SJSA1 (cell line): Measurements from ENCODE around the gene ZRANB1. TPM values are rescaled to one million over a fixed set of nuclear protein-coding genes. Genes with fewer than 3 reads are reported as not detected.
"Not testable (repeated sequence)": the region's sequence is repeated elsewhere in the genome, so short reads cannot be mapped to it uniquely, and the experiment has no call there.

Experiments
- DNase-seq, 2 experiments: peaks; one replicate each; pipeline ENCODE4 v3.0.0-alpha.2; 2015 to 2020; ENCODE audit warnings: low spot score in 2 of 2, low read depth in 1 of 2
- H3K27ac ChIP-seq: fragments of 250-450 bp; sonication (Bioruptor Pico); 2 replicates; pipeline ENCODE4 v1.5.1; 2020; ENCODE audit warnings: mild to moderate bottlenecking, moderate library complexity
- H3K27me3 ChIP-seq: fragments of 250-450 bp; sonication (Bioruptor Pico); replicated peaks from 2 replicates; pipeline ENCODE4 v1.5.1; 2020; ENCODE audit warnings: mild to moderate bottlenecking, moderate library complexity
- H3K36me3 ChIP-seq: fragments of 250-450 bp; sonication (Bioruptor Pico); 2 replicates; pipeline ENCODE4 v1.5.1; 2020; ENCODE audit warnings: mild to moderate bottlenecking
- H3K4me1 ChIP-seq: fragments of 250-450 bp; sonication (Bioruptor Pico); replicated peaks from 2 replicates; pipeline ENCODE4 v1.6.1; 2021; ENCODE audit warnings: mild to moderate bottlenecking
- H3K4me3 ChIP-seq: fragments of 250-450 bp; sonication (Bioruptor Pico); 2 replicates; pipeline ENCODE4 v1.5.1; 2020; ENCODE audit warnings: mild to moderate bottlenecking
- H3K9me3 ChIP-seq: fragments of 250-450 bp; sonication (Bioruptor Pico); replicated peaks from 2 replicates; pipeline ENCODE4 v1.5.1; 2020; ENCODE audit warnings: mild to moderate bottlenecking
- total RNA-seq: library from RNA; depleted of rRNA; stranded (reverse); fragments of >200 nt; shearing (Covaris generic); gene quantifications from 2 replicates; pipeline ENCODE4 v1.2.3, GENCODE V29; 2014

ZRANB1 gene
- total RNA-seq, 1 experiment from 2014 or later = 27.1 TPM

DNA sequence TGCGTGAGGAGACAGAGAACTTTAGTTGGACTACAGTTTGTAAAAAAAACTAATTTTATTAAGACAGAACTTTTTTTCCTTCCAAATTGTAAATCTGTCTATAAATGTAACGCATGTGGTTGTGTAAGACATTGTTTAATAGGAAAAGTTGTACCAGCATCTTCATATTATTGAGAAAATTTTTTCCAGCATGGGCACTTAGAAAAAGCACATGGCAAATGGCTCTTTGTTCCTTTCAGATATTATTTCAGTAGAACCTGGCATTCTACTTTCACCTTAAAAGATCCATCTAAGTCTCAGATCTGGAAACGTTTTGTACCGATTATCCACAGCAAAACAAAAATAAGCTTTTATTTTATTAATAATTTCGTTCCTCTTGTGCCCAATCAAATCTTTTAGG is 43.2 kb downstream of the ZRANB1 start:
- Histone ChIP-seq H3K36me3 (peaks cover 71% of the 10 kb centered on the region), H3K27me3 (no peaks in the 10 kb centered on the region), H3K27ac (no peak overlapping the region), H3K9me3 (no peaks in the 10 kb centered on the region), H3K4me3 (no peak overlapping the region), H3K4me1 (peaks cover 7% of the 10 kb centered on the region; the same call in 1 of the 2 replicates)
- no peak for DNase-seq

DNA sequence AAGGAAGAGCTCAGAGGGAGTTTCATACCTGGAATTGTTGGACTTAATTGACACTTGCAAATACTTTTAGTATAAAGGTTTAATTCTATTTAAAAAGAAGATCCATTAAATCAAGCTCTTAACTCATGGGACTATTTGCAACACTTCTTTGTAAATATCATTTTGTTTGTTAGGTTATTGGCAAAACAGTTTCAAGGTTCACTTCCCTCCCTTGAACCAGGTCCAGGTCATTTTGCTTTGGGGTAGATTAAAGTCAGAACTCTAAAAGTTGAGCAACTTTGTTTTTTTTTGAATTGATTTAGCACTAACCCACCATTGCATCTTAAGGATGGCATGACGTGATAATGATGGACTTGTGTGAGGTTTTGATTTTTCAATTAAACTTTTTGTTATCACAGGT is 45.9 kb downstream of the ZRANB1 start:
- H3K27ac ChIP-seq = no peak overlapping the region
- no peaks in the 10 kb centered on the region for H3K9me3 ChIP-seq
- no peak for DNase-seq
- no peak overlapping the region for H3K4me3 ChIP-seq
- H3K27me3 ChIP-seq = no peaks in the 10 kb centered on the region
- H3K4me1 ChIP-seq = peaks cover 7% of the 10 kb centered on the region; the same call in 1 of the 2 replicates
- H3K36me3 ChIP-seq = peaks cover 85% of the 10 kb centered on the region

DNA sequence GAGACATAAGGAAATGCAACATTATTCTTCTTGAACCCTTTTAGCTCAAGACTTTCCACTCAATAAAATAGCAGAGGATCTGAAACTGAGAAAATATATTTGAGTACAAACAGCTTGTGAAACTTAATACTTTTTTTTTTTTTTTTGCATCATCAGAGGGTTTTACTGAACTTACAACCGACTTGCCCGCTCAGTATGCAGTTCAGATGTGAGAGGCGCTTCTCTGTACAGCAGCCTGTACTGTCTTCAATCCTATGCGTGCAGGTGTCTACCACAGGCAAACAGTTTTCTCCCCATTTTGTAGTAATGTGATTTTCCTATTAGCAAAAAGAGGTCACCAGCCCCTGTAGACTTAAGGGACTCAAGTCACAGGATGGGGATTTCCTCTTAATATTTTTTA is 46.8 kb downstream of the ZRANB1 start:
- not testable (repeated sequence) for H3K27ac ChIP-seq, H3K4me1 ChIP-seq, DNase-seq, H3K9me3 ChIP-seq, H3K4me3 ChIP-seq, H3K27me3 ChIP-seq
- peaks cover 85% of the 10 kb centered on the region for H3K36me3 ChIP-seq

DNA sequence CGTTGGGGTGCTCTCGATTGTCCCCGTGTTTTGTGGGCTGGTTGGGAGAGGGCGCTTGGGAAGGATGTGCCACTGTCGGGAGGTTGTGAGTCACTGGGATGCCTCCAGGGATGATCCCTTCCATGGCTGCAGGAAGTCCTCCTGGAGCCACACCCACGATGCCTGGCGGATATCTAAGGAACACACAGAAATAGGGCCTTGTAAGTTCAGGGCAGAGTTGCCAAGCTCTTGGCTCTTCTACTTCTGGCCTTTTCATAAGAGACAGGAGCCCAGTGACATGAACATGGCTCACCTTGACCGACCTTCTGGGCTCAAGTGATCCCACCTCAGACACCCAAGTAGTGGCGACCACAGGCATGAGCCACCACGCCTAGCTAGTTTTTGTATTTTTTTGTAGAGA is 47.6 kb downstream of the ZRANB1 start:
- Histone ChIP-seq H3K27me3 (no peaks in the 10 kb centered on the region), H3K36me3 (peaks cover 85% of the 10 kb centered on the region), H3K9me3 (no peaks in the 10 kb centered on the region), H3K4me1 (peaks cover 7% of the 10 kb centered on the region; the same call in 1 of the 2 replicates), H3K4me3 (no peak overlapping the region), H3K27ac (no peak overlapping the region)
- DNase-seq = no peak

DNA sequence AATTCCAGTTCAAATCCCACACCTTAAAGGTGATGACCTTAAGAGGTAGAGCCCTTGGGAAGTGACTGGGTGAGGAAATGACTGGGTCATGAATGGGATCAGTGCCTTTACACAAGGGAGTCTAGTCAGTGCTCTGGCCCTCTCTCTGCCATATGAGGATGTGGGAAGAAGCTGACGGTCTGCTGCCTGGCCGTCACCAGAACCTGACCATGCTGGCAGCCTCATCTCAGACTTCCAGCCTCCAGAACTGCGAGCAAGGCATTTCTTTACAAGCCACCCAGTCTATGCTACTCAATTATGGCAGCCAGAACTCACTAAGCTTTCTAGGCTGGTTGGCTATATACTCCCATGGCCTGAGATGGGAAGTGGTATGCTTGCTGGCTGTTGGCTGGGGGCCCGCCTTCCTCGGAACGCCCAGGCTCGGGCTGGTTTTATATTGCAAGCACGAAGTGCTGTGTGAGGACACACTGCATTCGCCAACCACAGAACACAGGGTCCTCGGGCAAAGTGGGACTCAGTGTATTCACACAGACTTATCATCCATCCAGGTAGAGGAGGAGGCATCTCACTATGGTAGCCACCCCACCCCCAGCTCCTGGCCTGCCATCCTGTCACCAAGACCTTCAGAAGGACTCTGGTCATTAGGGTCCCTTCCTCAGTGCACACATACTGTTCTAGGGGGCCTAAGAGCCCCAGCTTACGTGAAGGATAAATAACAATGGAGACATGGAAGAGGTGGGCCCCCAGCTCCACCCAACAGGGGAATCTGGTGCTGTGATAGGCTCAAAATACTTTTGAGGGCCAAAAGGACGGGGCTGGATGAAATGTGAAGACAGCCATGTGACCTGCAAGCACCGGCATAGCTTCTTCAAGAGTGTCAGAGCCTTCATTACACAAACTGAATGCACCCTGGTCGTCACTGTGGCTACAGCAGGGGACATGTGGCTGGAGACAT is 49.0 kb downstream of the ZRANB1 start:
- DNase-seq = no peak
- Histone ChIP-seq H3K27ac (no peak overlapping the region), H3K4me3 (no peak overlapping the region), H3K27me3 (no peaks in the 10 kb centered on the region), H3K4me1 (peaks cover 7% of the 10 kb centered on the region; the same call in 1 of the 2 replicates), H3K36me3 (peaks cover 82% of the 10 kb centered on the region), H3K9me3 (no peaks in the 10 kb centered on the region)

DNA sequence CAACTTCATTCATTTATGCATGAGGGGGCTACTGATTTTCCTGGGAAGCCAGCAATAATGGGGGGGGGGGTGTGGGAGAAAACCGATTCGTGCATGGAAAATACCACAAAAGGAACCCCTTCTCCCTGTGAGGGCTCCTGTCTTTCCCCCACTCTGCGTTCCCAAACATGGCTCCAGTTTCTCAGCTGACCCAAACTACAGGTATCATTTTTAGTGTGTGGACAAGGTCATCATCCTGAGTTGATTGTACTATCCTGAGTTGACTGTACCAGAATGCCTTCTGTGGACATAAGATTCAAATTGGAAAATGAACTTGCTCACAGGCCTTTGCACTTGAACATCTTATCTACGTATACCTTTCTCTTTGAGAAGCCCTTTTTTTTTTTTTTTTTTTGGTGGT is 49.9 kb downstream of the ZRANB1 start:
- Histone ChIP-seq H3K27me3 (no peaks in the 10 kb centered on the region), H3K27ac (no peak overlapping the region), H3K4me3 (no peak overlapping the region), H3K4me1 (peaks cover 7% of the 10 kb centered on the region; the same call in 1 of the 2 replicates), H3K9me3 (no peaks in the 10 kb centered on the region), H3K36me3 (peaks cover 82% of the 10 kb centered on the region)
- DNase-seq = no peak

DNA sequence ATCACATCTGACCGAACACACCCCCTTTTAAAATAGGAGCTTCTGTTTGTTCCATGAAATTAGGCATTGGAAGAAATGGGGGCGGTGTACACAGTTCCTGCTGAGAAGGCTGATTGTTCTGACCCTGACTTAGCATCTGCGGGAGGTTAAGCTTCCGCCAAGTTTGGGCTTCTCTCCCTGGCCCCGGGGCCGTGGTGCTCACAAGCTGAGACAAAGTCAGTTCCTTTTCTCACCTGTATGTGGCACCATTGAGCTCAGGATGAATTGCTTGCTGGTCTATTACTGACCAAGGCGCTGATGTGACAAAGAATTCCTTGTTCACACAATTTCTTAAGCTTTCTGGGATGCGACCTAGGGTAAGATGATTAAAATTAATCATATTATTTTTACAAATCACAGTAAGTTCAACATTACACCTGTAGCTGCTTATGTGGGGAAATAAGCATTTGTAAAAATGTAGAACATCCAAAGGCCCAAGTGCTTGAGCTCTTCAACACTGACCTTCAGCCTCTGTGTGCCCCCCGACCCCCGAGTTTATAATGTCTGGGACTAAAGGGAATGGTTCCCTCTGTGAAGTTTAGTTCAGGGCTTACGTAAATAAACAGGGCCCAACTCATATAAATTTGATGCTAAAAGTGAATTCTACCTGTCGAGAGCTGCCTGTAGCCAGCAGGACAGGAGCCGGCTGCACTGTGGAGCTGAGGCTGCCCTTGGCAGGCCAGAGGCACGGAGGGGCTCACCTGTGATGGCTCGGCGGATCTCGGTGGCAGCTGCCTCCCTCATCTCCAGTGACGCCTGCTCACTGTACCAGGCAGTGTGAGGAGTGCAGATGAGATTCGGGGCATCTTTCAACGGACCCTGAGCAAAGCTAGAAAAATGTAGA is 50.8 kb downstream of the ZRANB1 start:
- peaks cover 7% of the 10 kb centered on the region; the same call in 1 of the 2 replicates for H3K4me1 ChIP-seq
- no peak overlapping the region for H3K4me3 ChIP-seq
- H3K9me3 ChIP-seq = no peaks in the 10 kb centered on the region
- no peak overlapping the region for H3K27ac ChIP-seq
- DNase-seq = peak in 1 of 2 experiments; percentile 48
- H3K27me3 ChIP-seq = no peaks in the 10 kb centered on the region
- H3K36me3 ChIP-seq = peaks cover 84% of the 10 kb centered on the region

DNA sequence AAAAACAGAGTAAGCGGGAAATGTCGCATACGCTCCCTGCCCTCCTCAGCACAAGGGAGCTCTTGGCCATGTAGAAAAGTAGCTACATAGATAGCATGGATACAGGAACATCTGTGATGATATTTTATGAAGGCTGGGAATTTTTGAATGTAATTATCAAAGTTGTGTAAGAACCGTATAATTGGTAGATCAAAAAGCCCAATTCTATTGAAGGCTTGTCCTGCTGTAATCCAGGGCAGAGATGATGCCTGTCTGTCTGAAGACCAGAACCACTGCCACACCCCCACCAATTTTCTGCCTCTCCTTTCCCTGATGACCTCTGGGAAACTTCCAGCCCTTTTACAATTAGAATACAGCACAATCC is 51.4 kb downstream of the ZRANB1 start:
- DNase-seq = no peak
- Histone ChIP-seq H3K27ac (no peak overlapping the region), H3K36me3 (peaks cover 86% of the 10 kb centered on the region), H3K9me3 (no peaks in the 10 kb centered on the region), H3K4me3 (no peak overlapping the region), H3K4me1 (peaks cover 7% of the 10 kb centered on the region; the same call in 1 of the 2 replicates), H3K27me3 (no peaks in the 10 kb centered on the region)

DNA sequence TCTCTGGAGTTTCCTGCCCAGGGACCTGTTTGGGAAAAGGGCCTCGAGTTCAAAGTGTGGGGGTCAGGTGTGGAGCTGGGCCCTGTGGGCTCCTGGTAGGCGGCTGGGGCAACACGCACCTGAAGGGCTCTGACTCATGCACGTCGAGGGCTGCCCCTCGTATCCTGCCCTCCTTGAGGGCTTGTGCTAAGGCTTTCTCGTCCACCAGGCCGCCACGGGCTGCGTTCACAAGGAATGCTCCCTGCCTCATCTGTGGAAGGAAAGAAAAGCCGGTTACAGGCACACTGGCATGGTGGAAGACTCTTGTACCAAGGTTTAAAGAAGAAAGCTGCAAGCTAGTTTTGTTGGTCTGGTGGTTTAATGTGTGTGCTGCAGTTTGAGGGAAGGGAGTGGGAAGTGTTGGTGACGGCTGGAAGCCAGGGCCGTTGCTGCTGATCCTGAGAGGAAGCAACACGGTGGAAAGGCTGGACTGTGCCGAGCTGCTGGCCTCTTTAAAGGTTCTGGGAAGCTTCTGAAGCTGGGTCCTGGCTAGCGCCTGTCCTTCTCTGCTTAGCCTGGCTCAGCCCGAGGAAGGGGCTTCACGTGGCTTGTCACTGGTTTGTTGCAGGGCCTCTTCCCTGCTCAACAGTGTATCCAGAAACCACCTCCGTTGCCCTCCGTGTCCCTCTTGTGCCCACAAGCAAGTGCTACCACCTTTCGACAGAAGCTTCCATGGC is 52.0 kb downstream of the ZRANB1 start:
- Histone ChIP-seq H3K9me3 (no peaks in the 10 kb centered on the region), H3K27me3 (no peaks in the 10 kb centered on the region), H3K36me3 (peaks cover 91% of the 10 kb centered on the region), H3K4me1 (peaks cover 7% of the 10 kb centered on the region; the same call in 1 of the 2 replicates), H3K27ac (no peak overlapping the region), H3K4me3 (no peak overlapping the region)
- DNase-seq = no peak

DNA sequence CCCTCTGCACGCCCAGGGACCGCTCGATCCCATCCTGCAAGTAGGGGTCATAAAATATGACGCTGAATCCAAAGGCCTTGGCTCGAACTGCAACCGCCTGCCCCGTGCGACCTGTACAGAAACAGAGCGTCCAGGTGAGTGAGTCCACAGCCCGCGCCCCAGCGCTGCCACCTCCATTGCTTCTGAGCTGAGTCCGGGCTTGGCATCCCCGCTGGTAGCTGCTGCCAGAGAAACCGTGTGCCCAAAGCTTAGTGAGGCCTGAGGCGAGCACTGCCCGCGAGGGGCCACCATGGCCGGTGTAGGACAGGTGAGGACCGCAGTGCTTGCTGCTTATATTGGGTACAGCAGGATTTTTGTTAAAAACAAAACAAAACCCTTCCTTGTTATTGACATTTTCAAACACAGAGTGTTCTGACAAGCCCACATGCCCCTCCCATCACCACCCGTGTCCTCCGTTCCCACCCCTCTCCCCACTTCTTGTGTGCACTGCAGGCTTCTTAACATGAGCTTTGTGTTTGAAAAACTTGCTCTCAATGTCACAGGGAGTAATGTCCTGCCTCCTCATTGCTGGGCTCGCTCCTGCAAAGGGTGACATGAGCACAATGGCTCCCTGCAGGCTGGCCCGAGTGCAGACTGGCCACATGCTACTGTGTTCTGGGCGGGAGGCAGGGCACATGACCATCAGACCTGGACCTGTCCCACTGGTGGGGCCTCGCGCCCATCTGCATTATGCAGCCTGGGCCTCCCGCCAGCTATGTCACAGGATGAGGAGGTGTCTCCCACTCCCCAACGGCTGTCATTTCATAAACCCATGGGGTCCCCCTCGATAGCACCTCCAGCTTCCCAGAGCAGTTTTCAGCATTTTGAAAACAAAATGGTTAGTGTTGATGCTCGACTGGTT is 52.9 kb downstream of the ZRANB1 start:
- no peak for DNase-seq
- no peak overlapping the region for H3K4me3 ChIP-seq
- H3K27me3 ChIP-seq = no peaks in the 10 kb centered on the region
- no peaks in the 10 kb centered on the region for H3K9me3 ChIP-seq
- H3K27ac ChIP-seq = no peak overlapping the region
- H3K4me1 ChIP-seq = peaks cover 3% of the 10 kb centered on the region; the same call in 1 of the 2 replicates
- H3K36me3 ChIP-seq = peaks cover 94% of the 10 kb centered on the region

DNA sequence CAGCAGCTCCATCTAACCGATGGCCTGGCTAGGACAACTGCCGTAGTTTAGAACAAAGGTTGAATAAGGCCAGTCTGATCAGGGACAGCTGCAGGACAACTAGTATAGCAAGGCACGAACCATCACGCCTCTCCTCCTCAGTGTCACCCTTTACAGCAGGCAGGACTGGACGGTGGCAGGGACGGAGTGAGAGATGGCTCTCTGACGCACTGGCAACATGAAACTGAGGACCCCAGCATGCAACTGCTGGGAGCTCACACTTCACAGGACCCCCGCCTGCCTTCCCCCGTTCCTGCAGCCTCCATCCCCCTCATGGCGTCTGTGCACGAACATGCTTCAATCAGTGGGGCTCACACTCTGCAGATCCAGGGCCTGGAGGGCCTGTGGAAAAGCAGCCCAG is 53.7 kb downstream of the ZRANB1 start:
- H3K27ac ChIP-seq = no peak overlapping the region
- no peaks in the 10 kb centered on the region for H3K27me3 ChIP-seq
- H3K4me1 ChIP-seq = no peaks in the 10 kb centered on the region
- no peak overlapping the region for H3K4me3 ChIP-seq
- H3K36me3 ChIP-seq = peaks cover 94% of the 10 kb centered on the region
- H3K9me3 ChIP-seq = no peaks in the 10 kb centered on the region
- DNase-seq = peak in 1 of 2 experiments; percentile 25

DNA sequence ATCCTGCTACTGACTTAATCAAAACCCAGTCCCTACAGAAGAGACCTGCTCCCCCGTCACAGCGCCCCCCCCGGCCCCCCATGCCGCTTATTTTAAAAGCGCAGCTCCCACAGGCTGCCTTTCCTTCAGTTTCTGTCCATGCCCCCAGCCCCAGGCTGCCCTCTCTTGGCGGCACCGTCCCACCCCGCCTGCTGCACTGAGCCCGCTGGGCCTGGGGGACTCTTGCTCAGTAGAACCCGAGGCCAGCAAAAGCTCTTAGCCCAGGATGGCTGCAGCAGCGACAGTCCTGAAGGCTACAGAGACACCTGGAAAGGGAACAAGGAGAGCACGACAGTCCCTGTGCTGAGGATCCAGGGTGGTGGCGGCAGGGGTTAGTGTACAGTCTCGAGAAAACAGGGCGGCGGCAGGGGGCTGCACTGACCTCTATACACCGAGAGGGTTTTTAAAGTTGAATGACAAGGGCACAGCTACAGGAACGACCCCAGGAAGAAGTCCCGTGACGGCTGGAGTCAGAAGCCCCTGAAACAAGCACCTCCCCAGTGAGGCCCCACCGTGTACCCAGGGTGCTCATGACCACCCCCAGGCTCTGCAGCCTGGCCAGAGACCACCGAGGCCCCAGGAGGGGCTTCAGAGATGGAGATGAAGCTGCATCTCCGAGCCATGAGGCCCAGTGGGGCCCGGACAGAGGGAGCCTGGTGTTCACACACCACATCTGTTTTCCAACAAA is 54.4 kb downstream of the ZRANB1 start:
- no peak for DNase-seq
- Histone ChIP-seq H3K27me3 (no peaks in the 10 kb centered on the region), H3K4me1 (no peaks in the 10 kb centered on the region), H3K4me3 (no peak overlapping the region), H3K27ac (no peak overlapping the region), H3K36me3 (peaks cover 94% of the 10 kb centered on the region), H3K9me3 (no peaks in the 10 kb centered on the region)
